IMR-90 (cell line): ENCODE data around the gene IL1RAPL1. TPM values are rescaled to one million over a fixed set of nuclear protein-coding genes. Genes with fewer than 3 reads are reported as not detected.

Experiments used
- ATAC-seq: fragments of 200-7000 bp; cut with Tn5 transposase; 2 replicates; pipeline ENCODE4 v1.9.1; 2020; ENCODE audit warnings: low read depth, mild to moderate bottlenecking, moderate library complexity
- BruUV-seq: library from RNA; stranded (reverse); fragments of 400-500 nt; replicated peaks from 2 replicates; lab custom pipeline; 2021; lab: Mats Ljungman, UMichigan
- CTCF ChIA-PET: fragments of 300-600 bp; formaldehyde crosslinking; extraction: SDS; loops from one replicate; lab custom pipeline; 2021; ENCODE audit warnings: antibody characterized with exemption; lab: Yijun Ruan, JAX
- POLR2A ChIA-PET: fragments of 300-600 bp; sonication (Branson Sonifier 250); formaldehyde crosslinking; loops from one replicate; lab custom pipeline; 2022; ENCODE audit warnings: antibody characterized with exemption; ENCODE audit not compliant: unreplicated experiment; lab: Charles Lee
- DNase-seq: peaks from one replicate; pipeline ENCODE4 v3.0.0; 2013
- H2AFZ ChIP-seq: replicated peaks from 2 replicates; pipeline ENCODE3; 2013; ENCODE audit warnings: low read length, mild to moderate bottlenecking; ENCODE audit not compliant: poor library complexity
- H2AK5ac ChIP-seq: 2 replicates; pipeline ENCODE4 v1.6.1; 2013; ENCODE audit warnings: low read depth, low read length, inconsistent platforms
- H2AK9ac ChIP-seq: replicated peaks from 2 replicates; pipeline ENCODE3; 2013; ENCODE audit warnings: mild to moderate bottlenecking, low read depth, low read length, moderate library complexity; ENCODE audit not compliant: poor library complexity
- H2BK120ac ChIP-seq: 2 replicates; pipeline ENCODE4 v1.6.1; 2013; ENCODE audit warnings: low read depth, low read length, inconsistent platforms
- H2BK15ac ChIP-seq: 3 replicates; pipeline ENCODE4 v1.6.1; 2013; ENCODE audit warnings: low read depth, low read length, inconsistent platforms
- H2BK20ac ChIP-seq: 2 replicates; pipeline ENCODE4 v1.6.1; 2013; ENCODE audit warnings: low read depth, mild to moderate bottlenecking, inconsistent platforms, low read length, moderate library complexity
- H2BK5ac ChIP-seq: 2 replicates; pipeline ENCODE4 v1.6.1; 2013; ENCODE audit warnings: mild to moderate bottlenecking, low read depth, low read length, inconsistent platforms; ENCODE audit not compliant: poor library complexity, severe bottlenecking
- H3K14ac ChIP-seq: replicated peaks from 2 replicates; pipeline ENCODE4 v1.6.1; 2013; ENCODE audit warnings: low read depth, low read length, inconsistent platforms
- H3K18ac ChIP-seq: 2 replicates; pipeline ENCODE4 v1.6.1; 2013; ENCODE audit warnings: low read depth, low read length, control low read depth
- H3K23ac ChIP-seq: 2 replicates; pipeline ENCODE4 v1.6.1; 2013; ENCODE audit warnings: low read depth, low read length, inconsistent platforms
- H3K27ac ChIP-seq: 2 replicates; pipeline ENCODE4 v1.5.1; 2013; ENCODE audit warnings: mild to moderate bottlenecking, control low read depth, low read length; ENCODE audit not compliant: insufficient read depth
- H3K27me3 ChIP-seq: 2 replicates; pipeline ENCODE4 v1.6.1; 2013; ENCODE audit warnings: low read length; ENCODE audit not compliant: control insufficient read depth, insufficient read depth
- H3K36me3 ChIP-seq: 2 replicates; pipeline ENCODE4 v1.6.1; 2013; ENCODE audit warnings: low read length, mixed read lengths; ENCODE audit not compliant: control insufficient read depth, insufficient read depth
- H3K4ac ChIP-seq: 2 replicates; pipeline ENCODE4 v1.6.1; 2013; ENCODE audit warnings: low read depth, low read length, inconsistent platforms
- H3K4me1 ChIP-seq: 2 replicates; pipeline ENCODE4 v1.6.1; 2013; ENCODE audit warnings: low read length, mixed read lengths; ENCODE audit not compliant: control insufficient read depth, insufficient read depth
- H3K4me2 ChIP-seq: 2 replicates; pipeline ENCODE4 v1.6.1; 2013; ENCODE audit warnings: low read depth, mild to moderate bottlenecking, control low read depth, low read length, moderate library complexity
- H3K4me3 ChIP-seq: 2 replicates; pipeline ENCODE4 v1.5.1; 2013; ENCODE audit warnings: low read depth, mild to moderate bottlenecking, control low read depth, low read length, moderate library complexity; ENCODE audit not compliant: insufficient read depth
- H3K56ac ChIP-seq: 2 replicates; pipeline ENCODE4 v1.6.1; 2013; ENCODE audit warnings: low read length, inconsistent platforms; ENCODE audit not compliant: insufficient read depth; ENCODE audit errors: extremely low read depth
- H3K79me1 ChIP-seq, 2 experiments: 2 replicates each; pipeline ENCODE4 v1.6.1; 2013; ENCODE audit warnings: low read length in 2 of 2, inconsistent platforms in 1 of 2, low read depth in 1 of 2
- H3K9ac ChIP-seq: 2 replicates; pipeline ENCODE4 v1.6.1; 2013; ENCODE audit warnings: low read depth, low read length, control low read depth
- H3K9me1 ChIP-seq: 2 replicates; pipeline ENCODE4 v1.6.1; 2013; ENCODE audit warnings: low read length, inconsistent platforms; ENCODE audit not compliant: insufficient read depth
- H3K9me3 ChIP-seq: 2 replicates; pipeline ENCODE4 v1.6.1; 2013; ENCODE audit warnings: low read length; ENCODE audit not compliant: control insufficient read depth, insufficient read depth
- H4K20me1 ChIP-seq: 2 replicates; pipeline ENCODE4 v1.6.1; 2013; ENCODE audit warnings: low read length, inconsistent platforms; ENCODE audit not compliant: insufficient read depth
- H4K5ac ChIP-seq: 2 replicates; pipeline ENCODE4 v1.6.1; 2013; ENCODE audit warnings: mild to moderate bottlenecking, low read depth, low read length, control low read depth
- H4K8ac ChIP-seq, 2 experiments: 2 replicates each; pipeline ENCODE4 v1.6.1; 2013; ENCODE audit warnings: low read depth in 2 of 2, low read length in 2 of 2, control low read depth in 1 of 2, inconsistent platforms in 1 of 2
- H4K91ac ChIP-seq: 2 replicates; pipeline ENCODE4 v1.6.1; 2013; ENCODE audit warnings: low read depth, low read length, inconsistent platforms; ENCODE audit not compliant: insufficient read depth
- MAFK ChIP-seq: IDR thresholded peaks from 2 replicates; pipeline ENCODE4 v1.6.1; 2012; ENCODE audit warnings: low read depth, low read length, improper control_type of control experiment
- NFE2L2 ChIP-seq: fragments of 150-350 bp; IDR thresholded peaks from 2 replicates; pipeline ENCODE4 v1.6.1; 2016; ENCODE audit warnings: low read depth, mild to moderate bottlenecking, low read length
- WGBS, 2 experiments: methylation state at CpG; one replicate each; pipeline versions ENCODE4 v1.1.5 to v1.1.7; 2013; ENCODE audit warnings: missing lambda C conversion rate in 2 of 2; ENCODE audit not compliant: insufficient read length in 1 of 2; ENCODE audit errors: extremely low coverage in 2 of 2; 5-methylcytosine and 5-hydroxymethylcytosine counted together
- dilution Hi-C: fragments of 300-500 bp; cut with HindIII; formaldehyde crosslinking; loops from one replicate; pipeline ENCODE4 v1.14.3; 2018; ENCODE audit warnings: low sequenced_read_pairs; ENCODE audit not compliant: unreplicated experiment
- in situ Hi-C: fragments of 300-500 bp; cut with MboI; formaldehyde crosslinking; loops from 3 replicates; pipeline ENCODE4 v1.14.3; 2019; ENCODE audit warnings: low sequenced_read_pairs, inconsistent platforms, mixed read lengths
- intact Hi-C: fragments of 100-400 bp; cut with micrococcal nuclease; formaldehyde crosslinking; loops from 2 replicates; pipeline ENCODE4 v1.10.0; 2022
- polyA plus RNA-seq, 3 experiments: library from polyadenylated mRNA; depleted of rRNA; stranded (reverse); fragments of >200 nt; gene quantifications; 2 replicates each; pipeline ENCODE4 v1.2.3, GENCODE V29; 2012; ENCODE audit warnings: low replicate concordance in 1 of 3
- total RNA-seq: library from RNA; depleted of rRNA; stranded (reverse); fragments of >200 nt; gene quantifications from 2 replicates; pipeline ENCODE4 v1.2.3, GENCODE V29; 2012

Gene IL1RAPL1
- total and polyA plus RNA-seq, 2 of the 4 experiments (the other 2 are of a cell fraction) = 1.5 to 9.0 TPM

GRCh38 chrX:28670074-28670473, 82.8 kb downstream of the IL1RAPL1 start:
- no peak overlapping the region for H3K27ac ChIP-seq
- H3K23ac ChIP-seq = no peak overlapping the region
- H3K4me3 ChIP-seq = no peak overlapping the region
- no peak overlapping the region for H2AK5ac ChIP-seq
- no peak overlapping the region for H2AFZ ChIP-seq
- ChIA-PET CTCF (no interaction called here), POLR2A (no interaction called here)
- no CpG with 5 or more reads among the region's 2 CpGs for WGBS, 2 experiments
- DNase-seq (no peak), ATAC-seq (no peak)
- no peaks in the 10 kb centered on the region for H3K4me1 ChIP-seq
- no peak overlapping the region for H3K14ac ChIP-seq
- H3K27me3 ChIP-seq = no peaks in the 10 kb centered on the region
- TF ChIP-seq MAFK (peak; percentile 100), NFE2L2 (no peak)
- no peak overlapping the region for H3K4ac ChIP-seq
- H4K5ac ChIP-seq = no peak overlapping the region
- no peaks in the 10 kb centered on the region for H4K20me1 ChIP-seq
- H4K91ac ChIP-seq = no peak overlapping the region
- H2BK15ac ChIP-seq = no peak overlapping the region
- H3K79me1 ChIP-seq = no peaks in the 10 kb centered on the region
- dilution Hi-C loops = no loop called here
- H3K4me2 ChIP-seq = no peak overlapping the region
- intact Hi-C loops = no loop called here
- no peak overlapping the region for H3K56ac ChIP-seq
- no peak overlapping the region for H3K9ac ChIP-seq
- no peaks in the 10 kb centered on the region for H3K9me1 ChIP-seq
- no peaks in the 10 kb centered on the region for H3K9me3 ChIP-seq
- in situ Hi-C loops = no loop called here
- H2AK9ac ChIP-seq = no peak overlapping the region
- no TSS peak for BruUV-seq
- H2BK120ac ChIP-seq = no peak overlapping the region
- no peaks in the 10 kb centered on the region for H3K36me3 ChIP-seq
- H4K8ac ChIP-seq = no peak overlapping the region
- no peak overlapping the region for H2BK20ac ChIP-seq
- H3K18ac ChIP-seq = no peak overlapping the region
- no peak overlapping the region for H2BK5ac ChIP-seq
